Omental fat pad (tissue), 4 donors: Measurements from ENCODE around the gene VAV2. TPM values are rescaled to one million over a fixed set of nuclear protein-coding genes. Genes with fewer than 3 reads are reported as not detected.
"Not testable (repeated sequence)": the region's sequence is repeated elsewhere in the genome, so short reads cannot be mapped to it uniquely, and the experiment has no call there.

Experiments
- ATAC-seq: fragments of 150-250 bp; one replicate; pipeline ENCODE4 v1.9.1; 2016; ENCODE audit warnings: mild to moderate bottlenecking, moderate library complexity; ENCODE audit not compliant: low FRiP score
- DNase-seq: peaks from one replicate; pipeline ENCODE4 v3.0.0-alpha.2; 2019; ENCODE audit warnings: low spot score
- CTCF ChIP-seq, 3 donors: fragments of 450-650 bp; IDR thresholded peaks; one replicate each; pipeline ENCODE4 v1.5.1; 2016 to 2017; ENCODE audit warnings: antibody characterized with exemption in 3 of 3, mild to moderate bottlenecking in 3 of 3, moderate library complexity in 2 of 3
- total RNA-seq, 4 donors: library from RNA; depleted of rRNA; stranded (reverse); fragments of >200 nt; gene quantifications; one replicate each; pipeline ENCODE4 v1.1.0, GENCODE V29; 2016

The VAV2 gene
- total RNA-seq, 4 donors from 2014 or later: 4.0 to 10.9 (median 6.2) TPM

GRCh38 chr9:133758228-133758627 lies 233.9 kb downstream of the VAV2 start:
- TF ChIP-seq CTCF (IDR thresholded peaks at IDR 0.05): no peak
- ATAC-seq (no peak), DNase-seq (no peak)

- ATAC-seq (no peak), DNase-seq (no peak)
- no peak for TF ChIP-seq CTCF (IDR thresholded peaks at IDR 0.05)
Measured at GRCh38 chr9:133754688-133755227, 237.4 kb downstream of the VAV2 start.

GRCh38 chr9:133754187-133754586 lies 237.9 kb downstream of the VAV2 start:
- TF ChIP-seq CTCF (IDR thresholded peaks at IDR 0.05): no peak
- no peak for ATAC-seq
- no peak for DNase-seq

- no peak for DNase-seq
- no peak for ATAC-seq
- no peak for TF ChIP-seq CTCF (IDR thresholded peaks at IDR 0.05)
Measured at GRCh38 chr9:133752739-133753446, 239.2 kb downstream of the VAV2 start.

GRCh38 chr9:133750982-133751649 lies 241.0 kb downstream of the VAV2 start:
- ATAC-seq (no peak), DNase-seq (no peak)
- no peak for TF ChIP-seq CTCF (IDR thresholded peaks at IDR 0.05)

GRCh38 chr9:133747309-133747708 lies 244.8 kb downstream of the VAV2 start:
- DNase-seq (no peak), ATAC-seq (no peak)
- TF ChIP-seq CTCF (IDR thresholded peaks at IDR 0.05): no peak

GRCh38 chr9:133744528-133744927 lies 247.6 kb downstream of the VAV2 start:
- DNase-seq, ATAC-seq: not testable (repeated sequence)
